ENCODE results near the gene TUBGCP6.

DNA sequence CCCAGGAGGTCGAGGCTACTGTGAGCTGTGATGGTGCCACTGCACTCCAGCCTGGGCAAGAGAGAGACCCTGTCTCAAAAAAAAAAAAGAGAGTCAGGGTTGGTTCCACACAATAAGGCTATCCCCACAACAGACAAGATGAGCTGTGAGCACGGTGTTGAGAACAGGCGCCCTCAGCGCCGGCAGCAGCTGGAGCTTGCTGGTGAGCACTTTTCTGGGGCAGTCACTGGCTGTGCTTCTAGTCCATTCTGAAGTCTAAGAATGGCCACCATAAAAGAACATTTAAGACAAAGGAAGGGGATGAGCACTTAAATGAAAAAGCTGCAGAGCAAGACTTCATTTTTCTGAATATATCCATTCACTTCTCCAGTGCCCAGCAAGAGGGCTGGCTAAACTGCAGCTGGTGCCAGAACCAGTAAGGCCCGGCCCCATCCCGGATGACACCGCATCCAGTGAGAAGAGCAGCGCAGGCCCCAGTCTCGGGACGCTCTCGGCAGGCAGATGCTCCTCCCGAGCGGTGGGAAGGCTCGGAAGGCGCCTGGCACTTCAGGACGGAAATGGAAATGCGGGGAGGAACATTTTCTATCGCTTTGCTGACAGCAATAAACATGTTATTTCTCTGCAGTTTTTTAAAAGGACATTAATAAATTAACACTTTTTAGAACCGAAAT, 12.2 kb downstream of the TUBGCP6 start:
- TF ChIP-seq, protein P1, sequence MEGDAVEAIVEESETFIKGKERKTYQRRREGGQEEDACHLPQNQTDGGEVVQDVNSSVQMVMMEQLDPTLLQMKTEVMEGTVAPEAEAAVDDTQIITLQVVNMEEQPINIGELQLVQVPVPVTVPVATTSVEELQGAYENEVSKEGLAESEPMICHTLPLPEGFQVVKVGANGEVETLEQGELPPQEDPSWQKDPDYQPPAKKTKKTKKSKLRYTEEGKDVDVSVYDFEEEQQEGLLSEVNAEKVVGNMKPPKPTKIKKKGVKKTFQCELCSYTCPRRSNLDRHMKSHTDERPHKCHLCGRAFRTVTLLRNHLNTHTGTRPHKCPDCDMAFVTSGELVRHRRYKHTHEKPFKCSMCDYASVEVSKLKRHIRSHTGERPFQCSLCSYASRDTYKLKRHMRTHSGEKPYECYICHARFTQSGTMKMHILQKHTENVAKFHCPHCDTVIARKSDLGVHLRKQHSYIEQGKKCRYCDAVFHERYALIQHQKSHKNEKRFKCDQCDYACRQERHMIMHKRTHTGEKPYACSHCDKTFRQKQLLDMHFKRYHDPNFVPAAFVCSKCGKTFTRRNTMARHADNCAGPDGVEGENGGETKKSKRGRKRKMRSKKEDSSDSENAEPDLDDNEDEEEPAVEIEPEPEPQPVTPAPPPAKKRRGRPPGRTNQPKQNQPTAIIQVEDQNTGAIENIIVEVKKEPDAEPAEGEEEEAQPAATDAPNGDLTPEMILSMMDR (IDR thresholded peaks at IDR 0.05), result no peak
- no peak for TF ChIP-seq POLR2A (IDR thresholded peaks at IDR 0.05)
